ENCODE results near the gene LTBP4.

LTBP4 gene

DNA sequence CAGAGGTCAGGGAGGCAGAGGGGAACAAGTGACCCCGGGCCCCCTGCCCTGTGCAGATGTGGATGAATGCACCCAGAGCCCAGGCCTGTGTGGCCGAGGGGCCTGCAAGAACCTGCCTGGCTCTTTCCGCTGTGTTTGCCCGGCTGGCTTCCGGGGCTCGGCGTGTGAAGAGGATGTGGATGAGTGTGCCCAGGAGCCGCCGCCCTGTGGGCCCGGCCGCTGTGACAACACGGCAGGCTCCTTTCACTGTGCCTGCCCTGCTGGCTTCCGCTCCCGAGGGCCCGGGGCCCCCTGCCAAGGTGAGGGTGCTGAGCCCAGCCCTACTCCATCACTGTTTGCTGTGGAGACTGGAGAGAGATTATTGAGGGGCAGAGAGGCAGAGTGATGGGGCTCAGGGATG lies 9.9 kb downstream of the LTBP4 start:
- H4K20me1 ChIP-seq (ENCODE audit: insufficient read depth): no peaks in the 10 kb centered on the region
- H3K4me3 ChIP-seq (IDR thresholded peaks at IDR 0.05; ENCODE audit: insufficient read depth, low read depth, low read length): no peak overlapping the region
- H3K79me2 ChIP-seq (ENCODE audit: insufficient read depth, low read depth): no peaks in the 10 kb centered on the region
- peaks cover 37% of the 10 kb centered on the region for H3K4me1 ChIP-seq (ENCODE audit: low read depth, poor library complexity, severe bottlenecking)
- no peak overlapping the region for H3K27ac ChIP-seq
- H2AFZ ChIP-seq (ENCODE audit: low read depth): no peak overlapping the region
- H3K36me3 ChIP-seq (ENCODE audit: insufficient read depth): no peaks in the 10 kb centered on the region
- no peak overlapping the region for H3K4me2 ChIP-seq
- H3K27me3 ChIP-seq (ENCODE audit: insufficient read depth, low read depth): no peaks in the 10 kb centered on the region
- TF ChIP-seq, protein P1, sequence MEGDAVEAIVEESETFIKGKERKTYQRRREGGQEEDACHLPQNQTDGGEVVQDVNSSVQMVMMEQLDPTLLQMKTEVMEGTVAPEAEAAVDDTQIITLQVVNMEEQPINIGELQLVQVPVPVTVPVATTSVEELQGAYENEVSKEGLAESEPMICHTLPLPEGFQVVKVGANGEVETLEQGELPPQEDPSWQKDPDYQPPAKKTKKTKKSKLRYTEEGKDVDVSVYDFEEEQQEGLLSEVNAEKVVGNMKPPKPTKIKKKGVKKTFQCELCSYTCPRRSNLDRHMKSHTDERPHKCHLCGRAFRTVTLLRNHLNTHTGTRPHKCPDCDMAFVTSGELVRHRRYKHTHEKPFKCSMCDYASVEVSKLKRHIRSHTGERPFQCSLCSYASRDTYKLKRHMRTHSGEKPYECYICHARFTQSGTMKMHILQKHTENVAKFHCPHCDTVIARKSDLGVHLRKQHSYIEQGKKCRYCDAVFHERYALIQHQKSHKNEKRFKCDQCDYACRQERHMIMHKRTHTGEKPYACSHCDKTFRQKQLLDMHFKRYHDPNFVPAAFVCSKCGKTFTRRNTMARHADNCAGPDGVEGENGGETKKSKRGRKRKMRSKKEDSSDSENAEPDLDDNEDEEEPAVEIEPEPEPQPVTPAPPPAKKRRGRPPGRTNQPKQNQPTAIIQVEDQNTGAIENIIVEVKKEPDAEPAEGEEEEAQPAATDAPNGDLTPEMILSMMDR (conservative IDR thresholded peaks at IDR 0.05; ENCODE audit: low read depth, low read length): no peak
- no peak overlapping the region for H3K9ac ChIP-seq

DNA sequence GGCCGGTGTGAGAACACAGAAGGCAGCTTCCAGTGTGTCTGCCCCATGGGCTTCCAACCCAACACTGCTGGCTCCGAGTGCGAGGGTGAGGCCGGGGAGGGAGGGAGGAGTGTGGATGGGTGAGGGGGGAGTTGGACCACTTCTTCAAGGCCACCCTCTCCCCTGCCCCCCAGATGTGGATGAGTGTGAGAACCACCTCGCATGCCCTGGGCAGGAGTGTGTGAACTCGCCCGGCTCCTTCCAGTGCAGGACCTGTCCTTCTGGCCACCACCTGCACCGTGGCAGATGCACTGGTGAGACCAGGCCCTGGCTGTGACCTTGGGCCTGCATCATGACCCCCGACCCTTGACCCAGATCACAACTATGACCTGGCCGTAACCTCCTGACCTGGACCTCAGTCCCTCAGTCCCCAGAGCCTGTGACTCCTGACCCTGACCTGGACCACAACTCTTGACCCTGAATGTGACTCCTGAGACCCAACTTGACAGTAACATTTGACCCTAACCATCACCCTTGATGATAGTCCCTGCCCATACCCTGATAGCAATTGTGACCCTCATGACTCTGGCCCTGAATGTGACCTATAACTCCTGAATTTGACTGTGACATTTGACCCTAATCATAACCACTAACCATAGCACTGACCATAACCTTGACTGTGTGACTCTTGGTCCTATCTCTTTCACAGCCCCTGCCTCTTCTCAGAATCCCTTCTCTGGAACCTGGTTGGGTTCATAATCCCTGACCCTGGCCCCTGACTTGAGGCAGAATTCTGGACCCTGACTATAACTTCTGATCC lies 10.9 kb downstream of the LTBP4 start:
- Histone ChIP-seq H3K9ac (no peak overlapping the region), H2AFZ (ENCODE audit: low read depth) (no peak overlapping the region), H3K79me2 (ENCODE audit: insufficient read depth, low read depth) (no peaks in the 10 kb centered on the region), H3K27me3 (ENCODE audit: insufficient read depth, low read depth) (no peaks in the 10 kb centered on the region), H4K20me1 (ENCODE audit: insufficient read depth) (no peaks in the 10 kb centered on the region), H3K4me3 (IDR thresholded peaks at IDR 0.05; ENCODE audit: insufficient read depth, low read depth, low read length) (no peak overlapping the region), H3K4me1 (ENCODE audit: low read depth, poor library complexity, severe bottlenecking) (peaks cover 32% of the 10 kb centered on the region), H3K36me3 (ENCODE audit: insufficient read depth) (no peaks in the 10 kb centered on the region), H3K27ac (no peak overlapping the region), H3K4me2 (no peak overlapping the region)
- TF ChIP-seq, protein P1 (conservative IDR thresholded peaks at IDR 0.05; ENCODE audit: low read depth, low read length): no peak

DNA sequence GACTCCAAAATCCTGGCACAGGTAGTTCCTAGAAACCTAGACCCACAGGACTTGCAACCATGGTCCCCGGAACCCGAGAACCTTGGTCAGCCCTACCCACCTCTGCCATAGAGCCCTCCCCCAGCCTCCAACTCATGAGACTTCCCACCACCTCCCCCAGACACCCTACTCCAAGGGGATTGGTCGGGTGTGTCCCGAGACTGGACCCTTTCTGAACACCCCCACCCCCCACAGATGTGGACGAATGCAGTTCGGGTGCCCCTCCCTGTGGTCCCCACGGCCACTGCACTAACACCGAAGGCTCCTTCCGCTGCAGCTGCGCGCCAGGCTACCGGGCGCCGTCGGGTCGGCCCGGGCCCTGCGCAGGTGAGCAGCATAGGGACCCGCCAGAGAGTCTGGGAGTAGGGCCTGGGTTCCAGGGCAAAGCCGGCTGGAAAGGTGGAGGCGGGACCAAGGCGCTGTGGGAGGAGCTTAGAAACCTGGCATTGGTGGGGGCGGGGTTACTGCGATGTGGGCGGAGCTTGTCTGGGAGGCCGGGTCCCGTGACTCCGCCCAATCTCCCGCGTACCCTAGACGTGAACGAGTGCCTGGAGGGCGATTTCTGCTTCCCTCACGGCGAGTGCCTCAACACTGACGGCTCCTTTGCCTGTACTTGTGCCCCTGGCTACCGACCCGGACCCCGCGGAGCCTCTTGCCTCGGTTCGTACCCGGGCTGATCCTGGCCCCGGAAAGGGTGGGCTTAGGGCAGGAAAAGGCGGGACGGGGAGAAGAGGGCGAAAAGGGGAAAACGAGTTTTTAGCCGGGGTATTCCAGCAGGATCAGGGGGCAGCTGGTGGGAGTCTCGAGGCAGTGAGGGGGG lies 11.9 kb downstream of the LTBP4 start:
- TF ChIP-seq, protein P1 (conservative IDR thresholded peaks at IDR 0.05; ENCODE audit: low read depth, low read length): 0 out of 2 replicates have a peak, but pooled peaks have one; percentile 25
- peak overlapping the region; percentile 90 for H2AFZ ChIP-seq (ENCODE audit: low read depth)
- peaks cover 32% of the 10 kb centered on the region for H3K4me1 ChIP-seq (ENCODE audit: low read depth, poor library complexity, severe bottlenecking)
- H4K20me1 ChIP-seq (ENCODE audit: insufficient read depth): no peaks in the 10 kb centered on the region
- peak overlapping the region; percentile 77 for H3K27ac ChIP-seq
- no peaks in the 10 kb centered on the region for H3K27me3 ChIP-seq (ENCODE audit: insufficient read depth, low read depth)
- no peaks in the 10 kb centered on the region for H3K79me2 ChIP-seq (ENCODE audit: insufficient read depth, low read depth)
- H3K9ac ChIP-seq: peak overlapping the region; percentile 81
- H3K4me2 ChIP-seq: peak overlapping the region; percentile 57
- no peak overlapping the region for H3K4me3 ChIP-seq (IDR thresholded peaks at IDR 0.05; ENCODE audit: insufficient read depth, low read depth, low read length)
- no peaks in the 10 kb centered on the region for H3K36me3 ChIP-seq (ENCODE audit: insufficient read depth)

DNA sequence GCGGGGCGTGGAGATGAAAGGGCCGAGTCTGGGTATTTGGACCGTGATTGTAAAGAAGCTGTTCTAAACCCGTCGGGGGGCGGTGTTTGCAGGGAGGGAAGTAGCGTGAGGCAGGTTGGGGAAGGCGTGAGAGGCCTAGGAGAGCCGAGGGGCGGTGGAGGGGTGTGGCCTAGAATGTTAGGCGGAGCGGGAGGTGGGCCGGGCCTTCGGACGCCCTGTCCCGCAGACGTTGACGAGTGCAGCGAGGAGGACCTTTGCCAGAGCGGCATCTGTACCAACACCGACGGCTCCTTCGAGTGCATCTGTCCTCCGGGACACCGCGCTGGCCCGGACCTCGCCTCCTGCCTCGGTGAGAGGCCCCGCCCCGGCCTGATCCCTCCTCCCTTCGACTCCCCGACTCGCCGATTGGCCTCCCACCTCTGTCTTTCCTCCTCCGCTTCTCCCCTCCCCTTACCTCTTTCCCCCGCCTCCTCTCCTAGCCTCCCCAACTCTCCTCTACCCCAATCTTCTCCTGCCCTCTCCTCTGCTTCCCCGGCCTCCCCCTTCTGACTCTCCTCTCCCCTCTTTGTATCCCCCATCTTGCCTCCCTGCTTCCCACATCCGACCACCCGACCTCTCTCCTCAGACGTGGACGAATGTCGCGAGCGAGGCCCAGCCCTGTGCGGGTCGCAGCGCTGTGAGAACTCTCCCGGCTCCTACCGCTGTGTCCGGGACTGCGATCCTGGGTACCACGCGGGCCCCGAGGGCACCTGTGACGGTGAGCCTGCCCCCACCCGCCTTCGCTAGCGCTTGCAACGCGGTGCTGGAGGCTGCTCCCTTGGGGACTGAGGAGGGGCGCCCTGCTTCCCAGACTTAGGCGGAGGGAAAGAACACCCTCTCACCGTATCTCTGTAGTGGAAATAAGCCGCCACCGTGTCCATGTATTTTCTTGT lies 12.8 kb downstream of the LTBP4 start:
- no peak overlapping the region for H3K4me3 ChIP-seq (IDR thresholded peaks at IDR 0.05; ENCODE audit: insufficient read depth, low read depth, low read length)

More for the DNA sequence above, 12.8 kb downstream of the LTBP4 start:
- H3K36me3 ChIP-seq (ENCODE audit: insufficient read depth): no peaks in the 10 kb centered on the region; the same call in 1 of the 2 replicates
- H3K27ac ChIP-seq: peak overlapping the region; percentile 77
- H3K9ac ChIP-seq: peak overlapping the region; percentile 81
- peaks cover 26% of the 10 kb centered on the region for H3K4me1 ChIP-seq (ENCODE audit: low read depth, poor library complexity, severe bottlenecking)
- no peaks in the 10 kb centered on the region for H3K27me3 ChIP-seq (ENCODE audit: insufficient read depth, low read depth)
- H2AFZ ChIP-seq (ENCODE audit: low read depth): peak overlapping the region; percentile 90
- peak overlapping the region; percentile 94 for H3K4me2 ChIP-seq
- no peaks in the 10 kb centered on the region for H3K79me2 ChIP-seq (ENCODE audit: insufficient read depth, low read depth)
- H4K20me1 ChIP-seq (ENCODE audit: insufficient read depth): no peaks in the 10 kb centered on the region
- TF ChIP-seq, protein P1 (conservative IDR thresholded peaks at IDR 0.05; ENCODE audit: low read depth, low read length): no peak

Measured in KMS-11 (cell line).